ENCODE results near the gene ASH1L.

The ASH1L gene

GRCh38 chr1:155324717-155325602 lies 237.6 kb downstream of the ASH1L start:
- Histone ChIP-seq H3K27ac (ENCODE audit: insufficient read depth in 1 of 2, low read depth in 1 of 2, low read length in 2 of 2, poor library complexity in 1 of 2, severe bottlenecking in 2 of 2) (peak overlapping the region in 1 of 2 experiments; percentile 49), H3K4me3 (ENCODE audit: control insufficient read depth in 1 of 7, extremely low read depth in 1 of 7, insufficient read depth in 4 of 7, low read depth in 2 of 7, low read length in 6 of 7) (peak overlapping the region; percentile 69 to 92 (median 85)), H3K36me3 (ENCODE audit: control insufficient read depth in 4 of 4, insufficient read depth in 4 of 4, low read length in 3 of 4) (peaks cover under 1 to 29% (median 7%) of the 10 kb centered on the region in 4 experiments), H3K9me3 (ENCODE audit: control extremely low read depth in 1 of 5, control insufficient read depth in 4 of 5, insufficient read depth in 2 of 5, low read depth in 1 of 5, low read length in 4 of 5) (no peaks in the 10 kb centered on the region), H3K4me1 (ENCODE audit: control extremely low read depth in 1 of 4, control insufficient read depth in 4 of 4, insufficient read depth in 4 of 4, low read length in 3 of 4) (peaks cover 2 to 55% (median 48%) of the 10 kb centered on the region in 4 experiments), H3K27me3 (replicated peaks in 2 of 5; ENCODE audit: control insufficient read depth in 4 of 5, insufficient read depth in 5 of 5, low read length in 4 of 5) (no peaks in the 10 kb centered on the region)
- WGBS (ENCODE audit: insufficient coverage), result 13% methylated on average over 34 of the region's 59 CpGs
- POLR2A ChIA-PET, result no interaction called here
- DNase-seq, result peak in 2 of 3 donors; percentile 23 to 34
- CTCF ChIA-PET, result interaction anchor here (0.9 to 15.4 kb wide), 6 partner anchors 17 to 179 kb away, joined by 3 to 165 read pairs (median 6); partner anchors contain the start of gene CLK2

GRCh38 chr1:155324037-155324716 lies 238.4 kb downstream of the ASH1L start:
- H3K36me3 ChIP-seq (ENCODE audit: control insufficient read depth in 4 of 4, insufficient read depth in 4 of 4, low read length in 3 of 4), result peaks cover 0 to 35% (median 8%) of the 10 kb centered on the region in 4 experiments
- 0% methylated on average over 37 of the region's 44 CpGs for WGBS (ENCODE audit: insufficient coverage)

GRCh38 chr1:155323729-155324036 lies 238.9 kb downstream of the ASH1L start:
- Histone ChIP-seq H3K27ac (ENCODE audit: insufficient read depth in 1 of 2, low read depth in 1 of 2, low read length in 2 of 2, poor library complexity in 1 of 2, severe bottlenecking in 2 of 2) (peak overlapping the region; percentile 40 to 86), H3K36me3 (ENCODE audit: control insufficient read depth in 4 of 4, insufficient read depth in 4 of 4, low read length in 3 of 4) (peaks cover 2 to 40% (median 9%) of the 10 kb centered on the region in 4 experiments), H3K4me1 (ENCODE audit: control extremely low read depth in 1 of 4, control insufficient read depth in 4 of 4, insufficient read depth in 4 of 4, low read length in 3 of 4) (peaks cover 3 to 62% (median 55%) of the 10 kb centered on the region in 4 experiments), H3K9me3 (ENCODE audit: control extremely low read depth in 1 of 5, control insufficient read depth in 4 of 5, insufficient read depth in 2 of 5, low read depth in 1 of 5, low read length in 4 of 5) (no peaks in the 10 kb centered on the region), H3K27me3 (replicated peaks in 2 of 5; ENCODE audit: control insufficient read depth in 4 of 5, insufficient read depth in 5 of 5, low read length in 4 of 5) (no peaks in the 10 kb centered on the region), H3K4me3 (ENCODE audit: control insufficient read depth in 1 of 7, extremely low read depth in 1 of 7, insufficient read depth in 4 of 7, low read depth in 2 of 7, low read length in 6 of 7) (peak overlapping the region; percentile 69 to 92 (median 85))
- peak; percentile 78 to 88 (median 87) for DNase-seq
- POLR2A ChIA-PET, result interaction anchor here (0.6 to 1.4 kb wide), 6 partner anchors 44 to 438 kb away, joined by 3 to 5 read pairs (median 4); partner anchors contain the start of gene MTX1
- CTCF ChIA-PET, result interaction anchor here (0.8 to 15.4 kb wide), 15 partner anchors 11 to 180 kb away, joined by 3 to 165 read pairs (median 5); partner anchors contain the start of gene CLK2
- under 1% methylated on average over 27 of the region's 29 CpGs for WGBS (ENCODE audit: insufficient coverage)

More at GRCh38 chr1:155324037-155324716, 238.4 kb downstream of the ASH1L start:
- peaks cover 3 to 62% (median 55%) of the 10 kb centered on the region in 4 experiments for H3K4me1 ChIP-seq (ENCODE audit: control extremely low read depth in 1 of 4, control insufficient read depth in 4 of 4, insufficient read depth in 4 of 4, low read length in 3 of 4)
- DNase-seq, result peak; percentile 88 to 90 (median 90)
- H3K4me3 ChIP-seq (ENCODE audit: control insufficient read depth in 1 of 7, extremely low read depth in 1 of 7, insufficient read depth in 4 of 7, low read depth in 2 of 7, low read length in 6 of 7), result peak overlapping the region; percentile 69 to 92 (median 85)
- ChIA-PET CTCF (interaction anchor here (0.8 to 15.4 kb wide), 15 partner anchors 10 to 180 kb away, joined by 3 to 165 read pairs (median 4); partner anchors contain the start of gene CLK2), POLR2A (interaction anchor here (0.6 to 1.4 kb wide), 5 partner anchors 44 to 115 kb away, joined by 3 to 5 read pairs (median 4); partner anchors contain the start of gene MTX1)
- H3K27me3 ChIP-seq (replicated peaks in 2 of 5; ENCODE audit: control insufficient read depth in 4 of 5, insufficient read depth in 5 of 5, low read length in 4 of 5), result no peaks in the 10 kb centered on the region
- H3K9me3 ChIP-seq (ENCODE audit: control extremely low read depth in 1 of 5, control insufficient read depth in 4 of 5, insufficient read depth in 2 of 5, low read depth in 1 of 5, low read length in 4 of 5), result no peaks in the 10 kb centered on the region
- H3K27ac ChIP-seq (ENCODE audit: insufficient read depth in 1 of 2, low read depth in 1 of 2, low read length in 2 of 2, poor library complexity in 1 of 2, severe bottlenecking in 2 of 2), result peak overlapping the region; percentile 40 to 86

GRCh38 chr1:155322953-155323728 lies 239.5 kb downstream of the ASH1L start:
- peak; percentile 78 to 83 (median 81) for DNase-seq
- ChIA-PET CTCF (interaction anchor here (0.8 to 15.4 kb wide), 17 partner anchors 10 to 156 kb away, joined by 3 to 165 read pairs (median 5); partner anchors contain the start of genes CLK2 and HCN3), POLR2A (interaction anchor here (0.6 to 1.4 kb wide), 6 partner anchors 50 to 438 kb away, joined by 3 to 5 read pairs (median 4); partner anchors contain the start of genes CLK2 and MTX1)
- no peaks in the 10 kb centered on the region for H3K27me3 ChIP-seq (replicated peaks in 2 of 5; ENCODE audit: control insufficient read depth in 4 of 5, insufficient read depth in 5 of 5, low read length in 4 of 5)
- H3K4me1 ChIP-seq (ENCODE audit: control extremely low read depth in 1 of 4, control insufficient read depth in 4 of 4, insufficient read depth in 4 of 4, low read length in 3 of 4), result peaks cover 3 to 62% (median 55%) of the 10 kb centered on the region in 4 experiments
- peak overlapping the region in 1 of 2 experiments; percentile 86 for H3K27ac ChIP-seq (ENCODE audit: insufficient read depth in 1 of 2, low read depth in 1 of 2, low read length in 2 of 2, poor library complexity in 1 of 2, severe bottlenecking in 2 of 2)
- H3K4me3 ChIP-seq (ENCODE audit: control insufficient read depth in 1 of 7, extremely low read depth in 1 of 7, insufficient read depth in 4 of 7, low read depth in 2 of 7, low read length in 6 of 7), result peak overlapping the region; percentile 69 to 92 (median 85)
- H3K36me3 ChIP-seq (ENCODE audit: control insufficient read depth in 4 of 4, insufficient read depth in 4 of 4, low read length in 3 of 4), result peaks cover 2 to 44% (median 12%) of the 10 kb centered on the region in 4 experiments
- 0% methylated on average over 36 of the region's 58 CpGs for WGBS (ENCODE audit: insufficient coverage)
- H3K9me3 ChIP-seq (ENCODE audit: control extremely low read depth in 1 of 5, control insufficient read depth in 4 of 5, insufficient read depth in 2 of 5, low read depth in 1 of 5, low read length in 4 of 5), result no peaks in the 10 kb centered on the region

- Histone ChIP-seq H3K36me3 (ENCODE audit: control insufficient read depth in 4 of 4, insufficient read depth in 4 of 4, low read length in 3 of 4) (peaks cover 2 to 44% (median 16%) of the 10 kb centered on the region in 4 experiments), H3K4me1 (ENCODE audit: control extremely low read depth in 1 of 4, control insufficient read depth in 4 of 4, insufficient read depth in 4 of 4, low read length in 3 of 4) (peaks cover 3 to 62% (median 55%) of the 10 kb centered on the region in 4 experiments)
- POLR2A ChIA-PET, result interaction anchor here (0.7 kb wide), 2 partner anchors 15 to 49 kb away, joined by 3 to 5 read pairs; partner anchors contain the start of gene CLK2
Measured at GRCh38 chr1:155322571-155322952, 240.0 kb downstream of the ASH1L start.

More at GRCh38 chr1:155322571-155322952, 240.0 kb downstream of the ASH1L start:
- peak in 1 of 3 donors; percentile 23 for DNase-seq
- WGBS (ENCODE audit: insufficient coverage), result under 1% methylated on average over 25 of the region's 28 CpGs
- peak overlapping the region in 6 of 7 experiments; percentile 54 to 92 (median 86) for H3K4me3 ChIP-seq (ENCODE audit: control insufficient read depth in 1 of 7, extremely low read depth in 1 of 7, insufficient read depth in 4 of 7, low read depth in 2 of 7, low read length in 6 of 7)
- H3K27me3 ChIP-seq (replicated peaks in 2 of 5; ENCODE audit: control insufficient read depth in 4 of 5, insufficient read depth in 5 of 5, low read length in 4 of 5), result no peaks in the 10 kb centered on the region
- no peak overlapping the region for H3K27ac ChIP-seq (ENCODE audit: insufficient read depth in 1 of 2, low read depth in 1 of 2, low read length in 2 of 2, poor library complexity in 1 of 2, severe bottlenecking in 2 of 2)
- H3K9me3 ChIP-seq (ENCODE audit: control extremely low read depth in 1 of 5, control insufficient read depth in 4 of 5, insufficient read depth in 2 of 5, low read depth in 1 of 5, low read length in 4 of 5), result no peaks in the 10 kb centered on the region
- CTCF ChIA-PET, result interaction anchor here (0.6 to 15.4 kb wide), 13 partner anchors 10 to 96 kb away, joined by 3 to 165 read pairs (median 7); partner anchors contain the start of genes CLK2, HCN3 and SCAMP3
